Measurements from ENCODE around the gene RORB.

The RORB gene

DNA sequence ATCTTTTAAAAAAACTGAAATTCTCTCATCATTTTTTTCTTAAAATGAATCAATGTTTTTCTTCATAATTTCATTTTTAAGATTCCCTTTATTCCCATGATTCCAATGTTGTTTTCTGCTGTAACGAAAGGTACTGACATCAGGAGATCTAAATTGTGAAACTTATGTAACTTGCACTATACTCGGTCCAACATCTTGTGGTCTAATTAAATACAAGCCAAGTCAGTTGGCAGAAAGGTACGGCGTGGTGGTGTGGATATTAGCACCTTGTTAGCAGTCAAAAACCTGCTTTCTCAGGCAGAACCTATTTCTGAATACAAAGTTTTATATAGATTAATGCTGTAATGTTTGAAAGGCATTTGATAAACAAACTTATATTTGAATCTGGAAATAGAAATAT, 20.1 kb downstream of the RORB start:
- Histone ChIP-seq H3K36me3 (replicated peaks) (no peaks in the 10 kb centered on the region), H3K27me3 (replicated peaks) (no peaks in the 10 kb centered on the region), H3K27ac (no peak overlapping the region), H3K4me3 (ENCODE audit: low read depth, low read length) (no peak overlapping the region)
- no peak for DNase-seq
- TF ChIP-seq, protein P1, sequence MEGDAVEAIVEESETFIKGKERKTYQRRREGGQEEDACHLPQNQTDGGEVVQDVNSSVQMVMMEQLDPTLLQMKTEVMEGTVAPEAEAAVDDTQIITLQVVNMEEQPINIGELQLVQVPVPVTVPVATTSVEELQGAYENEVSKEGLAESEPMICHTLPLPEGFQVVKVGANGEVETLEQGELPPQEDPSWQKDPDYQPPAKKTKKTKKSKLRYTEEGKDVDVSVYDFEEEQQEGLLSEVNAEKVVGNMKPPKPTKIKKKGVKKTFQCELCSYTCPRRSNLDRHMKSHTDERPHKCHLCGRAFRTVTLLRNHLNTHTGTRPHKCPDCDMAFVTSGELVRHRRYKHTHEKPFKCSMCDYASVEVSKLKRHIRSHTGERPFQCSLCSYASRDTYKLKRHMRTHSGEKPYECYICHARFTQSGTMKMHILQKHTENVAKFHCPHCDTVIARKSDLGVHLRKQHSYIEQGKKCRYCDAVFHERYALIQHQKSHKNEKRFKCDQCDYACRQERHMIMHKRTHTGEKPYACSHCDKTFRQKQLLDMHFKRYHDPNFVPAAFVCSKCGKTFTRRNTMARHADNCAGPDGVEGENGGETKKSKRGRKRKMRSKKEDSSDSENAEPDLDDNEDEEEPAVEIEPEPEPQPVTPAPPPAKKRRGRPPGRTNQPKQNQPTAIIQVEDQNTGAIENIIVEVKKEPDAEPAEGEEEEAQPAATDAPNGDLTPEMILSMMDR (IDR thresholded peaks at IDR 0.05; ENCODE audit: low read depth, low read length, missing control alignments): no peak
- in situ Hi-C loops (cut with HindIII; ENCODE audit: low pct_ligation_motif_present, low sequenced_read_pairs): no loop called here

DNA sequence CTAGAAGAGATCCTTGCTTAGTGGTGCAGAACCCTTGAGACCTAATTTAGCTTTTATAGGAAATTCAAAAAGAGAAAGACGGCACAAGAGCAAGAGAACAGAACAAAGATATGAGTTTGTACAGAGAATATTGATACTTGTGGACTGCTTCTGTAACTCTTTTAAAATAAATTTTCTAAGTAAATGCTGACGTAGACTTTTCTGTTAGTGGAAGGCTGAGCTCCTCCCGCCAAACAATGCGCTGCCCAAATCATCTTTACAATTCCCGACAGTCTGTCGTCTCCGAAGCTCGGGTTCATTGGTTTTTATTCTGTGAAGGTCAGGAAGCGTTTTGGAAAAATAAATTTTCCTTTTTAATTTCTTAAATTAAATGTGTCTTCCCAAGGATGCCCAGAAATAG, 22.3 kb downstream of the RORB start:
- H3K27ac ChIP-seq: no peak overlapping the region
- in situ Hi-C loops (cut with HindIII; ENCODE audit: low pct_ligation_motif_present, low sequenced_read_pairs): no loop called here
- DNase-seq: no peak
- TF ChIP-seq, protein P1 (IDR thresholded peaks at IDR 0.05; ENCODE audit: low read depth, low read length, missing control alignments): no peak
- no peaks in the 10 kb centered on the region for H3K36me3 ChIP-seq (replicated peaks)
- no peak overlapping the region for H3K4me3 ChIP-seq (ENCODE audit: low read depth, low read length)
- H3K27me3 ChIP-seq (replicated peaks): no peaks in the 10 kb centered on the region

GRCh38 chr9:74521009-74521408, 23.9 kb downstream of the RORB start:
- TF ChIP-seq, protein P1 (IDR thresholded peaks at IDR 0.05; ENCODE audit: low read depth, low read length, missing control alignments): no peak
- no peaks in the 10 kb centered on the region for H3K27me3 ChIP-seq (replicated peaks)
- no peak for DNase-seq
- H3K27ac ChIP-seq: no peak overlapping the region
- H3K36me3 ChIP-seq (replicated peaks): no peaks in the 10 kb centered on the region
- in situ Hi-C loops (cut with HindIII; ENCODE audit: low pct_ligation_motif_present, low sequenced_read_pairs): no loop called here
- no peak overlapping the region for H3K4me3 ChIP-seq (ENCODE audit: low read depth, low read length)

- H3K4me3 ChIP-seq (ENCODE audit: low read depth, low read length): no peak overlapping the region
- H3K36me3 ChIP-seq (replicated peaks): no peaks in the 10 kb centered on the region
- TF ChIP-seq, protein P1 (IDR thresholded peaks at IDR 0.05; ENCODE audit: low read depth, low read length, missing control alignments): no peak
- DNase-seq: no peak
- no peaks in the 10 kb centered on the region for H3K27me3 ChIP-seq (replicated peaks)
- no peak overlapping the region for H3K27ac ChIP-seq
- in situ Hi-C loops (cut with HindIII; ENCODE audit: low pct_ligation_motif_present, low sequenced_read_pairs): no loop called here
Observed at GRCh38 chr9:74524289-74524688, 27.2 kb downstream of the RORB start.

GRCh38 chr9:74526215-74526614, 29.1 kb downstream of the RORB start:
- DNase-seq: no peak
- Histone ChIP-seq H3K27me3 (replicated peaks) (no peaks in the 10 kb centered on the region), H3K27ac (no peak overlapping the region), H3K36me3 (replicated peaks) (no peaks in the 10 kb centered on the region), H3K4me3 (ENCODE audit: low read depth, low read length) (no peak overlapping the region)
- TF ChIP-seq, protein P1 (IDR thresholded peaks at IDR 0.05; ENCODE audit: low read depth, low read length, missing control alignments): no peak
- in situ Hi-C loops (cut with HindIII; ENCODE audit: low pct_ligation_motif_present, low sequenced_read_pairs): no loop called here

GRCh38 chr9:74527718-74528117, 30.6 kb downstream of the RORB start:
- Histone ChIP-seq H3K27me3 (replicated peaks) (no peaks in the 10 kb centered on the region), H3K36me3 (replicated peaks) (no peaks in the 10 kb centered on the region), H3K4me3 (ENCODE audit: low read depth, low read length) (no peak overlapping the region), H3K27ac (no peak overlapping the region)
- TF ChIP-seq, protein P1 (IDR thresholded peaks at IDR 0.05; ENCODE audit: low read depth, low read length, missing control alignments): no peak
- in situ Hi-C loops (cut with HindIII; ENCODE audit: low pct_ligation_motif_present, low sequenced_read_pairs): no loop called here
- no peak for DNase-seq

Measured in brain microvascular endothelial cell (primary cell).